Measurements from ENCODE around the gene FBLIM1. TPM values are rescaled to one million over a fixed set of nuclear protein-coding genes. Genes with fewer than 3 reads are reported as not detected.

FBLIM1 gene
- total RNA-seq, 1 donor from 2014 or later, result not detected

DNA sequence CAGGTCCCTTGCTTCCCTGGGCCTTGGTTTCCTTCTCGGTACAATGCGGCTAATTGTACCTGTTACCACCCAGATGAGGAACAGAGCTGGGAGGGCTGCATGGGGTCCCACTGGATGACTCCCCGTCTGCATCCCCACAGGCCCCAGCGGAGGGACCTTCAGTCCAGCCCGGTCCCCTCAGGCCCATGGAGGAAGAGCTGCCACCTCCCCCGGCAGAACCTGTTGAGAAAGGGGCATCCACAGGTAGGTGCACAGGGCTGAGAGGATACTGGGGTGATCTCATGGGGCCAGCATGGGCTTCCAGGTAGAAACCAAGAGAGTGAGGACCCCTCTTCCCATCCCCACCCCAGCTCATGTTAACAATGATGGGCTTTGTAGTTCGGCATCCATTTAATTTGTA is 9.8 kb downstream of the FBLIM1 start:
- CTCF ChIA-PET, result no interaction called here
- Mint-ChIP-seq H3K4me3 (no peak overlapping the region), H3K27me3 (peaks cover 25% of the 10 kb centered on the region), H3K4me1 (no peaks in the 10 kb centered on the region), H3K36me3 (ENCODE audit: low read depth) (no peaks in the 10 kb centered on the region), H3K9me3 (no peaks in the 10 kb centered on the region), H3K27ac (no peak overlapping the region)
- no peak for DNase-seq
- TF ChIP-seq CTCF (IDR thresholded peaks at IDR 0.05), result no peak
- POLR2A ChIA-PET, result no interaction called here
- intact Hi-C loops (cut with micrococcal nuclease), result no loop called here
- ATAC-seq (ENCODE audit: low read depth), result no peak

GRCh38 chr1:15770313-15770962 is 11.8 kb downstream of the FBLIM1 start:
- no peaks in the 10 kb centered on the region for H3K36me3 Mint-ChIP-seq (ENCODE audit: low read depth)
- no peak overlapping the region for H3K4me3 Mint-ChIP-seq
- peaks cover 22% of the 10 kb centered on the region for H3K27me3 Mint-ChIP-seq
- no peak overlapping the region for H3K27ac Mint-ChIP-seq
- no peak for DNase-seq
- H3K9me3 Mint-ChIP-seq, result no peaks in the 10 kb centered on the region
- ATAC-seq (ENCODE audit: low read depth), result no peak
- ChIA-PET CTCF (no interaction called here), POLR2A (no interaction called here)
- TF ChIP-seq CTCF (IDR thresholded peaks at IDR 0.05), result no peak
- intact Hi-C loops (cut with micrococcal nuclease), result no loop called here
- no peaks in the 10 kb centered on the region for H3K4me1 Mint-ChIP-seq

- intact Hi-C loops (cut with micrococcal nuclease), result no loop called here
- H3K4me3 Mint-ChIP-seq, result no peak overlapping the region
- peaks cover 22% of the 10 kb centered on the region for H3K27me3 Mint-ChIP-seq
- DNase-seq (no peak), ATAC-seq (ENCODE audit: low read depth) (no peak)
- ChIA-PET POLR2A (no interaction called here), CTCF (interaction anchor here (0.9 kb wide), 1 partner anchor 20 kb away, joined by 3 read pairs; no protein-coding TSS in a partner anchor)
- no peaks in the 10 kb centered on the region for H3K9me3 Mint-ChIP-seq
- H3K36me3 Mint-ChIP-seq (ENCODE audit: low read depth), result no peaks in the 10 kb centered on the region
- H3K27ac Mint-ChIP-seq, result no peak overlapping the region
- H3K4me1 Mint-ChIP-seq, result no peaks in the 10 kb centered on the region
- no peak for TF ChIP-seq CTCF (IDR thresholded peaks at IDR 0.05)
Measured at GRCh38 chr1:15771836-15772515, 13.4 kb downstream of the FBLIM1 start.

DNA sequence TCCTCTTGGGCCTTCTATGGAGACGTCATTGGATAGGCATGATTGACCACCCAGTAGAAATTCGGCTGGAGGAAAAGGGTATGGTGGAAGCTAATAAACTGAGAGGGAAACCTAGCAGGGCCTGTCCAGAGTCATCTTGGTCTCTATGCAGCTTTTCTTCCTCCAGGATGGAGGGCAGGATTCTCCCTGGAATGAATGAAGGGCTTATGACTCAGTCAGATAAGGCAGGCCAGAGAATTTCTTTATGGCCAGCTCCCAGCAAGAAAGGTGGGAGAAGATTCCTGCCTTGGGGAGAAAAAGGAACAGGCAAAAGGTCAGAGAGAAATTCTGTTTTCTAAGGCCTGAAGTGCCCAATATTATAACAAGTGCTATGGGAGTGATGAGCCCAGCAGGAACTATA is 17.1 kb downstream of the FBLIM1 start:
- intact Hi-C loops (cut with micrococcal nuclease), result no loop called here
- Mint-ChIP-seq H3K27ac (no peak overlapping the region), H3K36me3 (ENCODE audit: low read depth) (no peaks in the 10 kb centered on the region)

More for the DNA sequence above, 17.1 kb downstream of the FBLIM1 start:
- CTCF ChIA-PET, result no interaction called here
- peaks cover 18% of the 10 kb centered on the region for H3K27me3 Mint-ChIP-seq
- TF ChIP-seq CTCF (IDR thresholded peaks at IDR 0.05), result no peak
- POLR2A ChIA-PET, result no interaction called here
- no peaks in the 10 kb centered on the region for H3K9me3 Mint-ChIP-seq
- H3K4me3 Mint-ChIP-seq, result no peak overlapping the region
- no peaks in the 10 kb centered on the region for H3K4me1 Mint-ChIP-seq
- DNase-seq, result no peak
- no peak for ATAC-seq (ENCODE audit: low read depth)

Data from activated B cell treated with CpG ODN at 0.5 μM for 24 hours (primary cell).